Activated CD4-positive, alpha-beta memory T cell treated with anti-CD3 and anti-CD28 coated beads, Interleukin-2, amount 10 ng/mL, durations not matched to agents 7 days and 5 days (primary cell): ENCODE results near the gene UNC13D. TPM values are rescaled to one million over a fixed set of nuclear protein-coding genes. Genes with fewer than 3 reads are reported as not detected.

Experiments used
- CTCF ChIA-PET: fragments of 350-600 bp; sonication (Branson Sonifier 250); formaldehyde crosslinking; loops from one replicate; lab custom pipeline; 2021; ENCODE audit warnings: antibody characterized with exemption, inconsistent platforms; lab: Charles Lee
- POLR2A ChIA-PET: fragments of 350-600 bp; sonication (Branson Sonifier 250); formaldehyde crosslinking; loops from one replicate; lab custom pipeline; 2021; ENCODE audit warnings: antibody characterized with exemption; lab: Charles Lee
- DNase-seq: peaks from one replicate; pipeline ENCODE4 v3.0.0-alpha.2; 2020
- H3K27ac Mint-ChIP-seq: one replicate; pipeline ENCODE4 v1.8.0; 2021; ENCODE audit warnings: mild to moderate bottlenecking, mixed read lengths
- H3K27me3 Mint-ChIP-seq: one replicate; pipeline ENCODE4 v1.8.0; 2021; ENCODE audit warnings: mixed read lengths
- H3K36me3 Mint-ChIP-seq: one replicate; pipeline ENCODE4 v1.8.0; 2021; ENCODE audit warnings: low read depth, mixed read lengths
- H3K4me1 Mint-ChIP-seq: one replicate; pipeline ENCODE4 v1.8.0; 2021; ENCODE audit warnings: mixed read lengths
- H3K4me3 Mint-ChIP-seq: one replicate; pipeline ENCODE4 v1.8.0; 2021; ENCODE audit warnings: mild to moderate bottlenecking, mixed read lengths
- H3K9me3 Mint-ChIP-seq: one replicate; pipeline ENCODE4 v1.8.0; 2021; ENCODE audit warnings: mixed read lengths
- total RNA-seq, 2 experiments: library from RNA; stranded (reverse); gene quantifications; one replicate each; pipeline ENCODE4 v1.2.3, GENCODE V29; 2021

Gene UNC13D
- total RNA-seq, 2 experiments from 2014 or later = 179 to 190 TPM

GRCh38 chr17:75828076-75828400 is 16.2 kb downstream of the UNC13D start:
- peak overlapping the region; percentile 93 for H3K27ac Mint-ChIP-seq
- CTCF ChIA-PET = interaction anchor here (0.8 to 3.5 kb wide), 4 partner anchors 32 to 64 kb away, joined by 3 to 23 read pairs (median 12); partner anchors contain the start of genes GALK1 and UNK

GRCh38 chr17:75827308-75828075 is 16.7 kb downstream of the UNC13D start:
- H3K4me3 Mint-ChIP-seq = peak overlapping the region; percentile 35
- peak; percentile 70 for DNase-seq
- ChIA-PET POLR2A (interaction anchor here (0.7 to 15.1 kb wide), 14 partner anchors 10 to 69 kb away, joined by 3 to 190 read pairs (median 4); partner anchors contain the start of genes GALK1, TRIM65, UNC13D and UNK), CTCF (interaction anchor here (0.7 to 3.5 kb wide), 13 partner anchors 14 to 847 kb away, joined by 3 to 23 read pairs (median 3); partner anchors contain the start of genes GALK1, TRIM65, UNK and WBP2)
- H3K27me3 Mint-ChIP-seq = no peaks in the 10 kb centered on the region
- H3K4me1 Mint-ChIP-seq = peaks cover 26% of the 10 kb centered on the region
- peaks cover 44% of the 10 kb centered on the region for H3K36me3 Mint-ChIP-seq
- H3K9me3 Mint-ChIP-seq = no peaks in the 10 kb centered on the region
- peak overlapping the region; percentile 93 for H3K27ac Mint-ChIP-seq

More at GRCh38 chr17:75828076-75828400, 16.2 kb downstream of the UNC13D start:
- POLR2A ChIA-PET = interaction anchor here (1.1 to 15.1 kb wide), 7 partner anchors 10 to 69 kb away, joined by 3 to 190 read pairs (median 11); partner anchors contain the start of genes TRIM65, UNC13D and UNK
- no peak for DNase-seq
- Mint-ChIP-seq H3K36me3 (peaks cover 46% of the 10 kb centered on the region), H3K9me3 (no peaks in the 10 kb centered on the region), H3K27me3 (no peaks in the 10 kb centered on the region), H3K4me3 (peak overlapping the region; percentile 35), H3K4me1 (peaks cover 30% of the 10 kb centered on the region)

GRCh38 chr17:75826561-75827307 is 17.5 kb downstream of the UNC13D start:
- no peak for DNase-seq
- Mint-ChIP-seq H3K36me3 (peaks cover 41% of the 10 kb centered on the region), H3K27me3 (no peaks in the 10 kb centered on the region), H3K9me3 (no peaks in the 10 kb centered on the region), H3K4me3 (peak overlapping the region; percentile 7), H3K27ac (peak overlapping the region; percentile 49), H3K4me1 (peaks cover 28% of the 10 kb centered on the region)
- CTCF ChIA-PET = interaction anchor here (0.7 to 3.5 kb wide), 14 partner anchors 11 to 846 kb away, joined by 3 to 23 read pairs (median 4); partner anchors contain the start of genes GALK1, TRIM65, UNK and WBP2
- POLR2A ChIA-PET = interaction anchor here (0.7 to 15.1 kb wide), 13 partner anchors 9 to 62 kb away, joined by 3 to 190 read pairs (median 4); partner anchors contain the start of genes GALK1, UNC13D, UNK and WBP2

GRCh38 chr17:75825748-75826370 is 18.3 kb downstream of the UNC13D start:
- POLR2A ChIA-PET = interaction anchor here (1.5 to 15.1 kb wide), 4 partner anchors 19 to 49 kb away, joined by 4 to 190 read pairs (median 49); partner anchors contain the start of genes UNC13D and UNK
- peaks cover 31% of the 10 kb centered on the region for H3K4me1 Mint-ChIP-seq
- no peaks in the 10 kb centered on the region for H3K9me3 Mint-ChIP-seq
- no peak overlapping the region for H3K4me3 Mint-ChIP-seq
- DNase-seq = no peak
- CTCF ChIA-PET = interaction anchor here (0.8 to 3.5 kb wide), 7 partner anchors 10 to 72 kb away, joined by 3 to 23 read pairs (median 5); partner anchors contain the start of genes GALK1 and UNK
- no peaks in the 10 kb centered on the region for H3K27me3 Mint-ChIP-seq
- H3K36me3 Mint-ChIP-seq = peaks cover 42% of the 10 kb centered on the region
- H3K27ac Mint-ChIP-seq = no peak overlapping the region

GRCh38 chr17:75825149-75825552 is 19.1 kb downstream of the UNC13D start:
- peaks cover 36% of the 10 kb centered on the region for H3K36me3 Mint-ChIP-seq
- H3K9me3 Mint-ChIP-seq = no peaks in the 10 kb centered on the region
- no peaks in the 10 kb centered on the region for H3K27me3 Mint-ChIP-seq
- ChIA-PET POLR2A (interaction anchor here (0.7 to 15.1 kb wide), 4 partner anchors 8 to 49 kb away, joined by 3 to 190 read pairs (median 49); partner anchors contain the start of genes UNC13D and UNK), CTCF (interaction anchor here (0.8 to 1.6 kb wide), 3 partner anchors 10 to 72 kb away, joined by 3 to 5 read pairs (median 4); no protein-coding TSS in a partner anchor)
- H3K4me3 Mint-ChIP-seq = no peak overlapping the region
- H3K27ac Mint-ChIP-seq = no peak overlapping the region
- DNase-seq = no peak
- H3K4me1 Mint-ChIP-seq = peaks cover 29% of the 10 kb centered on the region

GRCh38 chr17:75824666-75825065 is 19.5 kb downstream of the UNC13D start:
- no peak overlapping the region for H3K27ac Mint-ChIP-seq
- CTCF ChIA-PET = interaction anchor here (1.6 kb wide), 2 partner anchors 9 to 38 kb away, joined by 3 to 5 read pairs; no protein-coding TSS in a partner anchor
- no peak overlapping the region for H3K4me3 Mint-ChIP-seq

GRCh38 chr17:75824050-75824552 is 20.1 kb downstream of the UNC13D start:
- DNase-seq = no peak
- POLR2A ChIA-PET = interaction anchor here (1.0 to 15.1 kb wide), 6 partner anchors 9 to 48 kb away, joined by 4 to 190 read pairs (median 22); partner anchors contain the start of genes UNC13D, UNK and WBP2
- Mint-ChIP-seq H3K27ac (no peak overlapping the region), H3K36me3 (peaks cover 36% of the 10 kb centered on the region), H3K9me3 (no peaks in the 10 kb centered on the region), H3K4me1 (peaks cover 36% of the 10 kb centered on the region), H3K4me3 (no peak overlapping the region), H3K27me3 (no peaks in the 10 kb centered on the region)
- CTCF ChIA-PET = no interaction called here

More at GRCh38 chr17:75824666-75825065, 19.5 kb downstream of the UNC13D start:
- peaks cover 34% of the 10 kb centered on the region for H3K36me3 Mint-ChIP-seq
- no peaks in the 10 kb centered on the region for H3K27me3 Mint-ChIP-seq
- POLR2A ChIA-PET = interaction anchor here (0.7 to 15.1 kb wide), 4 partner anchors 8 to 48 kb away, joined by 3 to 190 read pairs (median 49); partner anchors contain the start of genes UNC13D and UNK
- H3K9me3 Mint-ChIP-seq = no peaks in the 10 kb centered on the region
- H3K4me1 Mint-ChIP-seq = peaks cover 31% of the 10 kb centered on the region
- no peak for DNase-seq

GRCh38 chr17:75823257-75824041 is 20.8 kb downstream of the UNC13D start:
- CTCF ChIA-PET = no interaction called here
- Mint-ChIP-seq H3K36me3 (peaks cover 42% of the 10 kb centered on the region), H3K4me1 (peaks cover 38% of the 10 kb centered on the region), H3K4me3 (no peak overlapping the region), H3K27me3 (no peaks in the 10 kb centered on the region), H3K27ac (peak overlapping the region; percentile 26), H3K9me3 (no peaks in the 10 kb centered on the region)
- no peak for DNase-seq
- POLR2A ChIA-PET = interaction anchor here (1.0 to 15.1 kb wide), 8 partner anchors 9 to 47 kb away, joined by 3 to 190 read pairs (median 12); partner anchors contain the start of genes UNC13D, UNK and WBP2

GRCh38 chr17:75822800-75823166 is 21.4 kb downstream of the UNC13D start:
- peaks cover 37% of the 10 kb centered on the region for H3K36me3 Mint-ChIP-seq
- no peaks in the 10 kb centered on the region for H3K27me3 Mint-ChIP-seq
- no peaks in the 10 kb centered on the region for H3K9me3 Mint-ChIP-seq
- no peak overlapping the region for H3K4me3 Mint-ChIP-seq
- POLR2A ChIA-PET = interaction anchor here (1.2 to 15.1 kb wide), 7 partner anchors 9 to 46 kb away, joined by 3 to 190 read pairs (median 13); partner anchors contain the start of genes UNC13D, UNK and WBP2
- DNase-seq = no peak
- H3K4me1 Mint-ChIP-seq = peaks cover 31% of the 10 kb centered on the region
- H3K27ac Mint-ChIP-seq = peak overlapping the region; percentile 26
- CTCF ChIA-PET = interaction anchor here (0.6 to 0.9 kb wide), 2 partner anchors 55 to 75 kb away, joined by 3 to 10 read pairs; no protein-coding TSS in a partner anchor

GRCh38 chr17:75822119-75822799 is 21.9 kb downstream of the UNC13D start:
- no peaks in the 10 kb centered on the region for H3K27me3 Mint-ChIP-seq
- POLR2A ChIA-PET = interaction anchor here (0.6 to 15.1 kb wide), 8 partner anchors 8 to 58 kb away, joined by 3 to 190 read pairs (median 12); partner anchors contain the start of genes UNC13D, UNK and WBP2
- DNase-seq = no peak
- H3K4me1 Mint-ChIP-seq = peaks cover 28% of the 10 kb centered on the region
- H3K4me3 Mint-ChIP-seq = no peak overlapping the region
- peaks cover 34% of the 10 kb centered on the region for H3K36me3 Mint-ChIP-seq
- H3K9me3 Mint-ChIP-seq = no peaks in the 10 kb centered on the region
- CTCF ChIA-PET = interaction anchor here (0.5 to 0.9 kb wide), 3 partner anchors 20 to 74 kb away, joined by 3 to 10 read pairs (median 3); no protein-coding TSS in a partner anchor
- H3K27ac Mint-ChIP-seq = peak overlapping the region; percentile 68
